MM.1S (cell line): ENCODE measurements around the gene ACVR1.

Experiments used
- EZH2 ChIP-seq: fragments of 300-600 bp; sonication (generic); optimal IDR thresholded peaks from 2 replicates; pipeline ENCODE3; 2017; ENCODE audit warnings: low read depth, mild to moderate bottlenecking, antibody characterized with exemption, low read length, mixed read lengths
- EZH2phosphoT487 ChIP-seq: fragments of 300-600 bp; sonication (generic); IDR thresholded peaks from 2 replicates; pipeline ENCODE4 v1.6.1; 2018; ENCODE audit warnings: antibody characterized with exemption, low read length
- TF ChIP-seq, protein P1 (sequence below): fragments of 300-600 bp; sonication (generic); IDR thresholded peaks from 2 replicates; pipeline ENCODE4 v1.5.1; 2016; ENCODE audit warnings: antibody characterized with exemption, low read length, mixed read lengths

DNA sequence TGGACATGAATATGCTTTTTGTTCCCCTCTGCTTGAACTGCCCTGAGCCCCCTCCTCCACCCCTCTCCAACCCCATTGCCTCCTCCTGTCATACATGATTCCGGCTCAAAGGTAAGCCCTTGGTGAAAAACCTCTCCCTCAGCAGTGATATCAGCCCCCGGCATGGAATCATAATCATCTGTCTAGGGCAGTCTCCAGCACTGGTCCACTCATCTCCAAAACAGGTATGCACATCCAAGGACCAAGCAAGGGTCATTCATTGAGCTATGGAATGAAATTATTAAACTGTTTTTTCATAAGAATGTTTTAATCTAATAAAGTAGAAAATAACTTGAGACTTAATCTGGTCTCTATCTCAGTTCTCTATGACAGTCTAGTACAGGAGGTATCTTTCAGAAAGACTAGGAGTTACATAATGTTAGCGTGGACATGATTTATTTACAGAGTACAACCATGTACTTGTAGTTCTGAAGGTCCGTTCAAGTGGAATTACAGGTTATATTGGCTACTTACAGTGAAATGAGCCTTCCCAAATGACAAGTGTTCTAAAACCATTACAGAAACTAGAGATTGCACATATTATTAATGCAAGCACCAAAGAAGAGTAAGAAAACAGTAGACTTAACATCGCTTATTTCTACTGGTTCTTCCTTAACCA, 75.2 kb downstream of the ACVR1 start:
- no peak for TF ChIP-seq EZH2phosphoT487
- TF ChIP-seq, protein P1, sequence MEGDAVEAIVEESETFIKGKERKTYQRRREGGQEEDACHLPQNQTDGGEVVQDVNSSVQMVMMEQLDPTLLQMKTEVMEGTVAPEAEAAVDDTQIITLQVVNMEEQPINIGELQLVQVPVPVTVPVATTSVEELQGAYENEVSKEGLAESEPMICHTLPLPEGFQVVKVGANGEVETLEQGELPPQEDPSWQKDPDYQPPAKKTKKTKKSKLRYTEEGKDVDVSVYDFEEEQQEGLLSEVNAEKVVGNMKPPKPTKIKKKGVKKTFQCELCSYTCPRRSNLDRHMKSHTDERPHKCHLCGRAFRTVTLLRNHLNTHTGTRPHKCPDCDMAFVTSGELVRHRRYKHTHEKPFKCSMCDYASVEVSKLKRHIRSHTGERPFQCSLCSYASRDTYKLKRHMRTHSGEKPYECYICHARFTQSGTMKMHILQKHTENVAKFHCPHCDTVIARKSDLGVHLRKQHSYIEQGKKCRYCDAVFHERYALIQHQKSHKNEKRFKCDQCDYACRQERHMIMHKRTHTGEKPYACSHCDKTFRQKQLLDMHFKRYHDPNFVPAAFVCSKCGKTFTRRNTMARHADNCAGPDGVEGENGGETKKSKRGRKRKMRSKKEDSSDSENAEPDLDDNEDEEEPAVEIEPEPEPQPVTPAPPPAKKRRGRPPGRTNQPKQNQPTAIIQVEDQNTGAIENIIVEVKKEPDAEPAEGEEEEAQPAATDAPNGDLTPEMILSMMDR = no peak
- no peak for TF ChIP-seq EZH2
